ENCODE measurements around the gene TOP3B. TPM values are rescaled to one million over a fixed set of nuclear protein-coding genes. Genes with fewer than 3 reads are reported as not detected.

Gene TOP3B, protein sequence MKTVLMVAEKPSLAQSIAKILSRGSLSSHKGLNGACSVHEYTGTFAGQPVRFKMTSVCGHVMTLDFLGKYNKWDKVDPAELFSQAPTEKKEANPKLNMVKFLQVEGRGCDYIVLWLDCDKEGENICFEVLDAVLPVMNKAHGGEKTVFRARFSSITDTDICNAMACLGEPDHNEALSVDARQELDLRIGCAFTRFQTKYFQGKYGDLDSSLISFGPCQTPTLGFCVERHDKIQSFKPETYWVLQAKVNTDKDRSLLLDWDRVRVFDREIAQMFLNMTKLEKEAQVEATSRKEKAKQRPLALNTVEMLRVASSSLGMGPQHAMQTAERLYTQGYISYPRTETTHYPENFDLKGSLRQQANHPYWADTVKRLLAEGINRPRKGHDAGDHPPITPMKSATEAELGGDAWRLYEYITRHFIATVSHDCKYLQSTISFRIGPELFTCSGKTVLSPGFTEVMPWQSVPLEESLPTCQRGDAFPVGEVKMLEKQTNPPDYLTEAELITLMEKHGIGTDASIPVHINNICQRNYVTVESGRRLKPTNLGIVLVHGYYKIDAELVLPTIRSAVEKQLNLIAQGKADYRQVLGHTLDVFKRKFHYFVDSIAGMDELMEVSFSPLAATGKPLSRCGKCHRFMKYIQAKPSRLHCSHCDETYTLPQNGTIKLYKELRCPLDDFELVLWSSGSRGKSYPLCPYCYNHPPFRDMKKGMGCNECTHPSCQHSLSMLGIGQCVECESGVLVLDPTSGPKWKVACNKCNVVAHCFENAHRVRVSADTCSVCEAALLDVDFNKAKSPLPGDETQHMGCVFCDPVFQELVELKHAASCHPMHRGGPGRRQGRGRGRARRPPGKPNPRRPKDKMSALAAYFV
- total RNA-seq (2022; extraction: Qiagen RNA extraction; ENCODE audit: low read depth) = 13.0 to 15.5 TPM (median 14.4 TPM) in 5 replicates

GRCh38 chr22:21982338-21982965 lies at the start of gene TOP3B:
TSS of gene TOP3B (minus strand) at chr22:21982787. CDS start at chr22:21975709, 7,078 bp downstream.

DNA sequence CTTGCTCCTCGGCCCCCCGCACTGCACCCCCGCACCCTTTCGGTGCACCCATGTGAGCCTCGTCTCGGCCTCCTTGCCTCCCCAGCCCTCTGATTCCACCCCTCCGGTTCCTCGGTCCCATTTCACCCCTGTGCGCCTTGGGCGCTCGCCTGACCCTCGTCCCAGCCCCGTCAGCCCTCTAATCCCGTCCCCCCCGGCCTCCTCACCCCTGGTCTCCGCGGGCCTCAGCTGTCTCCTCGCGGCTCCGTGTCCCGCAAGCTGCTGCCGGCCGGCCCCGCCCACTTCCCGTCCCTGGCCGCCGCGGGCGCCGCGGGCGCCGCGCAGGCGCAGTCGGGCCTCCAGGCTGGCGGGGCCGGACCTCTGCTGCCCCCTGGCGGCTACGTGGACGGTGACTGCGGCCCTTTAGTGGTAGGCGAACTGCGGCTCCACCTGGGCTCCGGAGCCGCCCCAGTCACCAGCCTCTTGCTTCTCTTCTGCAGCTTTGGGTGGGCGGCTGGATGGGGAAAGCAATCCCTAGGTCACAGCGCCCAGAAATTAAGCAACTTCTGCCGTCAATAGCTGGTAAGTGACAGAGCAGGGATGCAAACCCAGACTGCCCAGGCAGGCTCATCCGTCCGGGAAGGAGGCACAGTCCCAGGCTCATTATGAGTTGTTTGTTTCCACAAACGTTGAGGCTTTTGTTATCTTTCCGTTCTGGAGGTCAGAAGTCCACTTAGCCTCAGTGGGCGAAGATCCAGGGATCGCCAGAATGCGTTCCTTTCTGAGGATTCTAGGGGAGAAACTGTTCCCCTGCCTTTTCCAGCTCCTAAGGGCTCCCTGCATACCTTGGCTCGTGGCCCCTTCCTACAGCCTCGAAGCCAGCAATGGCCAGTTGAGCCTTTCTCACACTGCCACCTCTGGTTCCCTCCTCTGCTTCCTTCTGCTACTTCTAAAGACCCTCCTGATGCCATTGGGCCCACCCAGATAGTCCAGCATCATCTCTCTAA lies 29.7 kb downstream of the TOP3B start, which contains the start of gene PPM1F:
TSS of gene PPM1F (minus strand) at position 263 of the 986 bp plus-strand sequence. CDS start 6,800 bp downstream, outside the sequence.

Other genes starting within 250 kb of the TOP3B start
- gene YPEL1, start 247.0 kb downstream of the TOP3B start, total RNA-seq (2022; extraction: Qiagen RNA extraction; ENCODE audit: low read depth) = 0.16 to 0.54 TPM (median 0.30 TPM) in 5 replicates
- gene MAPK1, start 115.1 kb downstream of the TOP3B start, total RNA-seq (2022; extraction: Qiagen RNA extraction; ENCODE audit: low read depth) = 40.8 to 81.2 TPM (median 66.8 TPM) in 5 replicates
- 16.0 to 20.3 TPM (median 18.1 TPM) in 5 replicates for gene PPM1F, start 29.9 kb downstream of the TOP3B start, total RNA-seq (2022; extraction: Qiagen RNA extraction; ENCODE audit: low read depth)